Pancreas (tissue), 10 donors: ENCODE measurements around the gene ODC1. TPM values are rescaled to one million over a fixed set of nuclear protein-coding genes. Genes with fewer than 3 reads are reported as not detected.
A peak's percentile ranks its signal among the peaks of the same experiment; 100 is the strongest.
"Not testable (repeated sequence)": the region's sequence is repeated elsewhere in the genome, so short reads cannot be mapped to it uniquely, and the experiment has no call there.

Source experiments
- ATAC-seq, 4 donors: fragments of 200-7000 bp; cut with Tn5 transposase; one replicate each; pipeline versions ENCODE4 v1.8.0 to v1.9.1; 2020; ENCODE audit warnings: mild to moderate bottlenecking in 4 of 4, moderate library complexity in 4 of 4
- DNase-seq, 6 donors: peaks; one replicate each; pipeline ENCODE4 v3.0.0-alpha.2; 2020
- FAIRE-seq: peaks from 2 replicates; lab custom pipeline; 2012; peaks lifted over from hg19 to GRCh38; lab: Jason Lieb, UNC
- H3K27ac ChIP-seq, 4 donors: fragments of 200-600 bp; sonication (generic); 1 replicate in 3 of 4; 2 replicates in 1 of 4; pipeline versions ENCODE4 v1.5.0 to v1.8.0; 2020
- H3K27me3 ChIP-seq, 4 donors: fragments of 200-600 bp; one replicate each; pipeline ENCODE4 v1.8.0; 2021
- H3K36me3 ChIP-seq, 3 donors: fragments of 200-600 bp; sonication (generic) in 1 of 3; one replicate each; pipeline versions ENCODE4 v1.5.0 to v1.8.0; 2020 to 2021
- H3K4me1 ChIP-seq, 3 donors: fragments of 200-600 bp; one replicate each; pipeline ENCODE4 v1.8.0; 2021
- H3K4me3 ChIP-seq, 4 donors: fragments of 200-600 bp; sonication (generic) in 2 of 4; one replicate each; pipeline versions ENCODE4 v1.5.0 to v1.8.0; 2020 to 2021
- H3K9me3 ChIP-seq, 4 donors: fragments of 200-600 bp; one replicate each; pipeline ENCODE4 v1.8.0; 2021
- WGBS, 2 donors: extraction: QIAGEN DNeasy Blood & Tissue Kit; methylation state at CpG; one replicate each; pipeline ENCODE4 v1.1.7; 2013; 5-methylcytosine and 5-hydroxymethylcytosine counted together
- intact Hi-C, 3 donors: fragments of 100-400 bp; cut with DNase I; formaldehyde crosslinking; loops; one replicate each; pipeline versions ENCODE4 v1.11.1 to v1.14.2; 2022
- polyA plus RNA-seq, 2 donors: library from polyadenylated mRNA; stranded (reverse); fragments of 200-250 nt; gene quantifications; one replicate each; pipeline ENCODE4 v1.2.3, GENCODE V29; 2013
- total RNA-seq, 6 donors: library from RNA; stranded (reverse); fragmentation: NEBNext Ultra II Directional in 4 of 6; extraction: Animal tissue kit (Norgen Biotek cat#: 25700) in 4 of 6; gene quantifications; one replicate each; pipeline versions ENCODE4 v1.2.1 to v1.2.4, GENCODE V29; 2021 to 2023
- TF ChIP-seq, protein P1 (sequence below), 4 donors: fragments of 200-600 bp; sonication (generic) in 3 of 4; IDR thresholded peaks; one replicate each; pipeline versions ENCODE4 v1.5.0 to v1.8.0; 2021; ENCODE audit warnings: antibody characterized with exemption in 4 of 4
- donor health status: healthy with polysubstance abuse.
- donor health status: DM: no; HTN: no; CAD: no; lungs with moderate emphysema.
- donor health status: DM: no; HTN: no; CAD: no.
- donor health status: control.
- donor health status: control.
- donor health status: Bipolar disorder and iron deficiency.
- donor health status: DM: yes; HTN: yes; CAD: no.
- donor health status: DM: no; HTN: no; CAD: no.
- donor health status: DM: no; HTN: no; CAD: no.
- donor health status: DM: yes; HTN: yes; CAD: no.

ODC1 gene
- total and polyA plus RNA-seq, 8 donors: 9.3 to 52.2 (median 28.5) TPM

DNA sequence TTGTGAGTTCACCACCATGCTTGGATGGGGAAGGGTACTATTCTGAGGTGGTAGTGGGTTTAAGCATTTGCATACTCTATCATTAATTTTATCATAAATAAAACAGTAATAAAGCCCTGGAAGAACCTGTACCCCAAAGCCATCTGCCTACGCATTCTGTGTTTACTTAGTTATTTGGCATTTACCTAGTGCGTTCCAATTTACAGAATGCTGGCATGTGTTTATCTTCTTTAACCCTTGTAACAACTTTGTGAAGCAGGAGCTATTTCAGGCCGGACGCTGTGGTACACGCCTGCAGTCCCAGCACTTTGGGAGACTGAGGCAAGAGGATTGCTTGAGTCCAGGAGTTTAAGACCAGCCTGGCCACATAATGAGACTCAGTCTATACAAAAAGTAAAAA, 17.8 kb upstream of the ODC1 start:
- Histone ChIP-seq H3K9me3 (no peaks in the 10 kb centered on the region), H3K4me3 (no peak overlapping the region), H3K4me1 (no peaks in the 10 kb centered on the region), H3K27ac (no peak overlapping the region), H3K36me3 (no peaks in the 10 kb centered on the region), H3K27me3 (no peaks in the 10 kb centered on the region)
- FAIRE-seq: no peak
- intact Hi-C loops: no loop called here
- WGBS, 2 donors: 63 to 69% methylated on average over 5 of the region's 5 CpGs
- ATAC-seq: no peak
- DNase-seq: peak in 1 of 6 donors; percentile 13
- TF ChIP-seq, protein P1, sequence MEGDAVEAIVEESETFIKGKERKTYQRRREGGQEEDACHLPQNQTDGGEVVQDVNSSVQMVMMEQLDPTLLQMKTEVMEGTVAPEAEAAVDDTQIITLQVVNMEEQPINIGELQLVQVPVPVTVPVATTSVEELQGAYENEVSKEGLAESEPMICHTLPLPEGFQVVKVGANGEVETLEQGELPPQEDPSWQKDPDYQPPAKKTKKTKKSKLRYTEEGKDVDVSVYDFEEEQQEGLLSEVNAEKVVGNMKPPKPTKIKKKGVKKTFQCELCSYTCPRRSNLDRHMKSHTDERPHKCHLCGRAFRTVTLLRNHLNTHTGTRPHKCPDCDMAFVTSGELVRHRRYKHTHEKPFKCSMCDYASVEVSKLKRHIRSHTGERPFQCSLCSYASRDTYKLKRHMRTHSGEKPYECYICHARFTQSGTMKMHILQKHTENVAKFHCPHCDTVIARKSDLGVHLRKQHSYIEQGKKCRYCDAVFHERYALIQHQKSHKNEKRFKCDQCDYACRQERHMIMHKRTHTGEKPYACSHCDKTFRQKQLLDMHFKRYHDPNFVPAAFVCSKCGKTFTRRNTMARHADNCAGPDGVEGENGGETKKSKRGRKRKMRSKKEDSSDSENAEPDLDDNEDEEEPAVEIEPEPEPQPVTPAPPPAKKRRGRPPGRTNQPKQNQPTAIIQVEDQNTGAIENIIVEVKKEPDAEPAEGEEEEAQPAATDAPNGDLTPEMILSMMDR (IDR thresholded peaks at IDR 0.05): no peak

DNA sequence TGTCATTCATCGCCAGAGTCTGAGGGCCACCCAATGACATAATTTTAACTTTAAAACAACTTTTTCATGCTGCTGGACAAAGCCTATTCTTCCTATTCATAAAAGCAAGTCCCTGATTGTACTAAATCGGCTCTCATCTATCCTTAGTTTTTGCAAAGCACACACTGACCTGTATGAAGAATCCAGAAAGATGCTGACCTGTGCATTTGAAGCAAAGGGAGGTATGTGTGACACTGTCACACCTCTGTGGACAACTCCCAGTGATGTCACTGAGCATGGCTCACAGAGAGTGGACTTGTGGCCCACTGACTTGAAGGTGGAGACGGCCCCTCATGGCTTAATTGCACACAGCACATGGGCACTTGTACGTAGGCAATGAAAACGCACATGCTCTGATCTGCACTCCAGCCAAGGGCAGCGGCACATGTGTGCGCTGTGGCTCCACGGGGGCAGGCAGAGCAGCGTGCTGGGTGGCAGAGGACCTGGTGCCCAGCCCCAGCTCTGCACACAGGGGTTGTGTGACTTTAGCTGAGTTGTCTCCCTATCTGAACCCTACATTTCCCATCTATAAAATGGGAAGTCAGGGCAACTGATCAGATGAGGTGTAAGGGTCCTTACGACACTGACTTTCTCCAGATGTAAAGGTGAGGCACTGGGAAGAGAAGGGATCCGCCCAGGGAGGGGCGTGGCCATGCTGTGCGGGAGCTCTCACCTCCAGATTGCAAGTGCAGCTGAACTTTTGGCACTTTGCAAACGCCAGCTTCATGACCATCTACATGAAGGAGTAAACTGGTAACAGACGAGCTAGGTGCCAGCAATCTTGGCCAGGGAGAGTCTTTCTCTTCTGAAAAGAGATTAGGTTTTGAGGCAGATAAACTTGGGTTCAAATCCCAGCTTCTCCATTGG, 14.3 kb upstream of the ODC1 start:
- TF ChIP-seq, protein P1 (IDR thresholded peaks at IDR 0.05): no peak
- H3K4me3 ChIP-seq: no peak overlapping the region
- no peak overlapping the region for H3K27ac ChIP-seq
- H3K4me1 ChIP-seq: peaks cover 7 to 8% (median 8%) of the 10 kb centered on the region in 3 donors
- ATAC-seq (no peak), FAIRE-seq (no peak), DNase-seq (no peak)
- no peaks in the 10 kb centered on the region for H3K27me3 ChIP-seq
- WGBS, 2 donors: 56 to 61% methylated on average over 15 of the region's 15 CpGs
- intact Hi-C loops: no loop called here
- H3K36me3 ChIP-seq: no peaks in the 10 kb centered on the region
- H3K9me3 ChIP-seq: no peaks in the 10 kb centered on the region

DNA sequence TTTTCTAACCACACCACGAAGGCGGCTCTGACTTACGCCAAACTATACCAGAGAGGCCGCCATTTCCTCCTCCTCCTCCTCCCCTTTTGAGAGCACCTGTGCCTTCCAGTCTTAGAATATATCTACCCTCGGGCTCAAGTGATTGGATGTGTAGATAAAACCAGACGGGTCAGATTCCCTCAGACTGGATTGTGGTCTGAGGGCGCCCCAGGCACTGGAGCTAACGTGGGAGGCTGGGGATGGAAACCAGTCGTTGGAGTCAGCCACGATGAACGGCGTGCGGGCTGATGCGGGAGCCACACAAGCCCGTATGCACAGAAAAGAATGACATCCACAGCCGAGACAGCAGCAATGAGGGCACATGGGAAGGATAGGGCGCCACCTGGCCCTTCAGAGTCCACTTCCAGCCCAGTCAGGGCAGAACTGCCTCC, 12.3 kb upstream of the ODC1 start:
- TF ChIP-seq, protein P1 (IDR thresholded peaks at IDR 0.05): no peak
- Histone ChIP-seq H3K27me3 (no peaks in the 10 kb centered on the region), H3K9me3 (no peaks in the 10 kb centered on the region), H3K4me1 (peaks cover 7 to 9% (median 9%) of the 10 kb centered on the region in 3 donors), H3K27ac (no peak overlapping the region), H3K4me3 (no peak overlapping the region), H3K36me3 (no peaks in the 10 kb centered on the region)
- DNase-seq (no peak), FAIRE-seq (no peak), ATAC-seq (no peak)
- 78 to 81% methylated on average over 17 of the region's 17 CpGs for WGBS, 2 donors
- intact Hi-C loops: no loop called here

GRCh38 chr2:10457846-10458598, 9.9 kb upstream of the ODC1 start:
- FAIRE-seq (no peak), DNase-seq (peak in 1 of 6 donors; percentile 46), ATAC-seq (peak; percentile 44 to 67 (median 48))

GRCh38 chr2:10457195-10457594, 9.1 kb upstream of the ODC1 start:
- 66 to 72% methylated on average over 3 of the region's 3 CpGs for WGBS, 2 donors
- ATAC-seq, H3K27ac ChIP-seq, H3K4me1 ChIP-seq, H3K36me3 ChIP-seq, DNase-seq, FAIRE-seq, intact Hi-C loops, H3K9me3 ChIP-seq, H3K27me3 ChIP-seq, H3K4me3 ChIP-seq: not testable (repeated sequence)

More at GRCh38 chr2:10457846-10458598, 9.9 kb upstream of the ODC1 start:
- H3K4me3 ChIP-seq: no peak overlapping the region
- no peak overlapping the region for H3K27ac ChIP-seq
- H3K4me1 ChIP-seq: peaks cover 7 to 9% (median 9%) of the 10 kb centered on the region in 3 donors
- intact Hi-C loops: no loop called here
- TF ChIP-seq, protein P1 (IDR thresholded peaks at IDR 0.05): no peak
- 44 to 47% methylated on average over 11 of the region's 11 CpGs for WGBS, 2 donors
- no peaks in the 10 kb centered on the region for H3K9me3 ChIP-seq
- H3K27me3 ChIP-seq: no peaks in the 10 kb centered on the region
- H3K36me3 ChIP-seq: no peaks in the 10 kb centered on the region
